Adrenal gland (tissue), 12 donors: ENCODE results near the gene ZNF511. TPM values are rescaled to one million over a fixed set of nuclear protein-coding genes. Genes with fewer than 3 reads are reported as not detected.

Source experiments
- DNase-seq, 7 donors: peaks; one replicate each; pipeline ENCODE4 v3.0.0-alpha.2; 2019 to 2020
- H3K27ac ChIP-seq, 5 donors: fragments of 200-600 bp; sonication (generic) in 4 of 5; 1 replicate in 3 of 5; 2 replicates in 2 of 5; pipeline versions ENCODE4 v1.5.1 to v1.8.0; 2016 to 2020; ENCODE audit warnings: mild to moderate bottlenecking in 1 of 5
- H3K27me3 ChIP-seq: fragments of 200-600 bp; 2 replicates; pipeline ENCODE4 v1.8.0; 2021
- H3K36me3 ChIP-seq, 2 donors: fragments of 200-600 bp; replicated peaks in 1 of 2; 1 replicate in 1 of 2; 2 replicates in 1 of 2; pipeline versions ENCODE4 v1.5.1 to v1.8.0; 2018 to 2022
- H3K4me1 ChIP-seq, 2 donors: fragments of 200-600 bp; replicated peaks in 1 of 2; 1 replicate in 1 of 2; 2 replicates in 1 of 2; pipeline versions ENCODE4 v1.5.1 to v1.8.0; 2018 to 2021
- H3K4me3 ChIP-seq, 4 donors: fragments of 200-600 bp; sonication (generic) in 3 of 4; one replicate each; pipeline ENCODE4 v1.5.1; 2016 to 2018
- H3K9me3 ChIP-seq, 3 donors: fragments of 200-600 bp; sonication (generic) in 1 of 3; replicated peaks in 1 of 3; 1 replicate in 2 of 3; 2 replicates in 1 of 3; pipeline versions ENCODE4 v1.5.1 to v1.8.0; 2016 to 2021
- CTCF ChIP-seq, 6 experiments: fragments of 450-650 bp in 4 of 6; fragments of 200-600 bp in 2 of 6; sonication (generic) in 1 of 6; IDR thresholded peaks; 1 replicate in 5 of 6; 2 replicates in 1 of 6; pipeline versions ENCODE4 v1.5.1 to v1.8.0; 2016 to 2021; ENCODE audit warnings: antibody characterized with exemption in 6 of 6, mild to moderate bottlenecking in 2 of 6, moderate library complexity in 1 of 6
- POLR2A ChIP-seq, 2 donors: fragments of 450-650 bp; IDR thresholded peaks; one replicate each; pipeline ENCODE4 v1.6.1; 2017; ENCODE audit warnings: antibody characterized with exemption in 2 of 2, mild to moderate bottlenecking in 2 of 2, moderate library complexity in 1 of 2
- WGBS, 4 donors: extraction: QIAGEN DNeasy Blood & Tissue Kit in 2 of 4; methylation state at CpG; one replicate each; pipeline versions ENCODE4 v1.1.5 to v1.1.7; 2013 to 2017; 5-methylcytosine and 5-hydroxymethylcytosine counted together
- intact Hi-C, 2 donors: fragments of 100-400 bp; cut with DNase I; formaldehyde crosslinking; loops; one replicate each; pipeline versions ENCODE4 v1.14.1 to v1.15.0; 2022 to 2023
- polyA plus RNA-seq, 3 donors: library from polyadenylated mRNA; stranded (reverse); fragments of 200-250 nt in 2 of 3; fragments of 350-450 nt in 1 of 3; fragmentation: Illumina TruSeq in 1 of 3; extraction: RNeasy Lipid Tissue Mini Kit (QIAGEN cat#74804) in 1 of 3; gene quantifications; one replicate each; pipeline ENCODE4 v1.2.3, GENCODE V29; 2013 to 2014
- total RNA-seq, 9 donors: library from RNA; depleted of rRNA in 4 of 9; stranded (reverse); fragments of >200 nt in 4 of 9; fragments of 120-200 nt in 1 of 9; fragmentation: NEBNext Ultra II Directional in 1 of 9; extraction: Animal tissue kit (Norgen Biotek cat#: 25700) in 1 of 9; gene quantifications; one replicate each; pipeline versions ENCODE4 v1.1.0 to v1.2.4, GENCODE V29; 2013 to 2023
- donor health status: healthy with polysubstance abuse.
- donor health status: Bipolar disorder and iron deficiency.
- donor health status: DM: yes; HTN: yes; CAD: no.
- donor health status: DM: no; HTN: no; CAD: no.
- donor health status: DM: no; HTN: no; CAD: no.
- donor health status: DM: yes; HTN: yes; CAD: no.

Gene ZNF511
- total and polyA plus RNA-seq, 12 donors, result 19.6 to 146 (median 39.9) TPM

GRCh38 chr10:133310789-133311188 is 2.1 kb downstream of the ZNF511 start:
- Histone ChIP-seq H3K4me1 (peaks cover 12 to 23% of the 10 kb centered on the region in 2 donors), H3K4me3 (no peak overlapping the region), H3K36me3 (peaks cover 0 to 30% of the 10 kb centered on the region in 2 donors), H3K27ac (no peak overlapping the region), H3K9me3 (no peaks in the 10 kb centered on the region), H3K27me3 (no peaks in the 10 kb centered on the region)
- WGBS, 4 donors, result 95 to 98% (median 96%) methylated on average over 8 of the region's 8 CpGs
- DNase-seq, result no peak
- TF ChIP-seq POLR2A (IDR thresholded peaks at IDR 0.05), result no peak
- no peak for TF ChIP-seq CTCF (IDR thresholded peaks at IDR 0.05)
- intact Hi-C loops, result loop anchor here in 1 of 2 donors (10.0 kb wide), 1 partner anchor 166 kb away; no protein-coding TSS in a partner anchor

- peak in 1 of 7 donors; percentile 11 for DNase-seq
- Histone ChIP-seq H3K4me3 (no peak overlapping the region), H3K27ac (no peak overlapping the region), H3K9me3 (no peaks in the 10 kb centered on the region), H3K27me3 (no peaks in the 10 kb centered on the region), H3K36me3 (peaks cover 0 to 30% of the 10 kb centered on the region in 2 donors), H3K4me1 (peaks cover 11 to 15% of the 10 kb centered on the region in 2 donors)
- intact Hi-C loops, result loop anchor here in 1 of 2 donors (10.0 kb wide), 1 partner anchor 167 kb away; no protein-coding TSS in a partner anchor
- TF ChIP-seq POLR2A (IDR thresholded peaks at IDR 0.05) (no peak), CTCF (IDR thresholded peaks at IDR 0.05) (no peak)
- WGBS, 4 donors, result 91 to 95% (median 93%) methylated on average over 10 of the region's 10 CpGs
These were observed 2.9 kb downstream of the ZNF511 start for GRCh38 chr10:133311570-133311969.

DNA sequence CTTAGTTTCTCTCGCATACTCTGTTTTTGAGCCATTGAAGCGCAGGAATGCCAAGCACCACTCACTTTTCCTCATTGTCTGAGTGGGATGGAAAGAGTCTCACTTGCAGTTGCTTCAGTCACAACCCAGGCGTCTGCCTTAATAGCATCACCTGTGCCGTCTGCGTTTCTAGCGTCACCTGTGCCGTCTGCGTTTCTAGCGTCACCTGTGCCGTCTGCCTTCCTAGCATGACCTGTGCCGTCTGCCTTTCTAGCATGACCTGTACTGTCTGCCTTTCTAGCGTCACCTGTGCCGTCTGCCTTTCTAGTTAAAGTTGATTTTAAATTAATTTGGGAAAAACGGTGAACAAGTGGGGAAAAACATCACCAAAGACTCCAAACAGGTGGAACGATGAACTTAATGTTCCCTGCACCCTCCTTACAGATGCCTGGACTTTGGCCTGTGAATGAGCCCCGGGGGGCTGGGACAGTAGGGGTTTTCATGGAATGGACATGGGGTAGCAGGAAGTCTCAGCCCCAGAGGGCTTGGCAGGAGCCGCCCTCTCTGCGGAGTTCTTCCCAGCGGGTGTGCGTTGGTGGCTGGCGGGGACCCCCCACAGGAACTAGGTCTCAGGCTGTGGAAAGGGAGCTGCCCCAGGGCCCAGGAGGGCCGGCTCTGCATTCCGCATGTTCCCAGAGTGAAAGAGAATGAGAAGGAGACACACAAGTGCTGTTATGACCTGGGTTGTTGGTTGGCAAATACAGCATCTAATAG is 3.5 kb downstream of the ZNF511 start:
- no peak for DNase-seq
- TF ChIP-seq CTCF (IDR thresholded peaks at IDR 0.05) (no peak), POLR2A (IDR thresholded peaks at IDR 0.05) (no peak)
- Histone ChIP-seq H3K4me1 (peaks cover 7 to 9% of the 10 kb centered on the region in 2 donors), H3K4me3 (no peak overlapping the region), H3K27me3 (no peaks in the 10 kb centered on the region), H3K36me3 (peaks cover 0 to 30% of the 10 kb centered on the region in 2 donors), H3K9me3 (no peaks in the 10 kb centered on the region), H3K27ac (no peak overlapping the region)
- intact Hi-C loops, result loop anchor here in 1 of 2 donors (10.0 kb wide), 1 partner anchor 167 kb away; no protein-coding TSS in a partner anchor
- WGBS, 4 donors, result 91 to 95% (median 93%) methylated on average over 18 to 23 of the region's 23 CpGs

GRCh38 chr10:133312769-133313145 is 4.0 kb downstream of the ZNF511 start:
- TF ChIP-seq CTCF (IDR thresholded peaks at IDR 0.05), result no peak
- TF ChIP-seq POLR2A (IDR thresholded peaks at IDR 0.05), result no peak
- Histone ChIP-seq H3K4me3 (no peak overlapping the region), H3K4me1 (peaks cover 1 to 3% of the 10 kb centered on the region in 2 donors), H3K9me3 (no peaks in the 10 kb centered on the region), H3K36me3 (peaks cover 0 to 30% of the 10 kb centered on the region in 2 donors), H3K27me3 (no peaks in the 10 kb centered on the region), H3K27ac (no peak overlapping the region)
- 89 to 97% (median 93%) methylated on average over 9 of the region's 9 CpGs for WGBS, 4 donors
- intact Hi-C loops, result loop anchor here in 1 of 2 donors (10.0 kb wide), 1 partner anchor 168 kb away; no protein-coding TSS in a partner anchor
- DNase-seq, result no peak
